Stimulated activated CD4-positive, alpha-beta T cell treated with anti-CD3 and anti-CD28 coated beads, Interleukin-4, amount 100 ng/mL, for 1 hour (primary cell): ENCODE measurements around the gene HNRNPM.
A peak's percentile ranks its signal among the peaks of the same experiment; 100 is the strongest.
"Not testable (repeated sequence)": the region's sequence is repeated elsewhere in the genome, so short reads cannot be mapped to it uniquely, and the experiment has no call there.

Experiments
- DNase-seq: peaks from one replicate; pipeline ENCODE4 v3.0.0-alpha.2; 2020

Gene HNRNPM

GRCh38 chr19:8513687-8514504 lies 69.1 kb downstream of the HNRNPM start, which contains the start of gene ZNF414:
TSS of gene ZNF414 (minus strand) at chr19:8514167. CDS start at chr19:8514046, 121 bp downstream.
- peak; percentile 99 for DNase-seq

- not testable (repeated sequence) for DNase-seq
Measured at GRCh38 chr19:8514505-8515009, 69.8 kb downstream of the HNRNPM start.

- peak; percentile 32 for DNase-seq
Measured at GRCh38 chr19:8515317-8515716, 70.5 kb downstream of the HNRNPM start.

GRCh38 chr19:8517551-8518442 lies 73.0 kb downstream of the HNRNPM start:
- DNase-seq: no peak

GRCh38 chr19:8518536-8518935 lies 73.8 kb downstream of the HNRNPM start:
- DNase-seq: no peak

GRCh38 chr19:8519388-8519787 lies 74.6 kb downstream of the HNRNPM start:
- DNase-seq: no peak

- no peak for DNase-seq
Measured at GRCh38 chr19:8525401-8525684, 80.6 kb downstream of the HNRNPM start.

- no peak for DNase-seq
Measured at GRCh38 chr19:8526345-8527091, 81.7 kb downstream of the HNRNPM start.

- DNase-seq: no peak
Measured at GRCh38 chr19:8528500-8528899, 83.7 kb downstream of the HNRNPM start.

- no peak for DNase-seq
Measured at GRCh38 chr19:8529369-8530006, 84.7 kb downstream of the HNRNPM start.

GRCh38 chr19:8530061-8530679 lies 85.4 kb downstream of the HNRNPM start:
- no peak for DNase-seq

- DNase-seq: no peak
Measured at GRCh38 chr19:8531470-8531869, 86.7 kb downstream of the HNRNPM start.

- DNase-seq: no peak
Measured at GRCh38 chr19:8532225-8532624, 87.5 kb downstream of the HNRNPM start.

- no peak for DNase-seq
Measured at GRCh38 chr19:8536282-8536681, 91.5 kb downstream of the HNRNPM start.

- no peak for DNase-seq
Measured at GRCh38 chr19:8537099-8537498, 92.3 kb downstream of the HNRNPM start.
